SIG-M5 (cell line): Measurements from ENCODE around the gene ARL2BP.
"Not testable (repeated sequence)": the region's sequence is repeated elsewhere in the genome, so short reads cannot be mapped to it uniquely, and the experiment has no call there.

Experiments used
- DNase-seq: peaks from one replicate; lab custom pipeline; 2025; lab: John Stamatoyannopoulos, UW

ARL2BP gene

DNA sequence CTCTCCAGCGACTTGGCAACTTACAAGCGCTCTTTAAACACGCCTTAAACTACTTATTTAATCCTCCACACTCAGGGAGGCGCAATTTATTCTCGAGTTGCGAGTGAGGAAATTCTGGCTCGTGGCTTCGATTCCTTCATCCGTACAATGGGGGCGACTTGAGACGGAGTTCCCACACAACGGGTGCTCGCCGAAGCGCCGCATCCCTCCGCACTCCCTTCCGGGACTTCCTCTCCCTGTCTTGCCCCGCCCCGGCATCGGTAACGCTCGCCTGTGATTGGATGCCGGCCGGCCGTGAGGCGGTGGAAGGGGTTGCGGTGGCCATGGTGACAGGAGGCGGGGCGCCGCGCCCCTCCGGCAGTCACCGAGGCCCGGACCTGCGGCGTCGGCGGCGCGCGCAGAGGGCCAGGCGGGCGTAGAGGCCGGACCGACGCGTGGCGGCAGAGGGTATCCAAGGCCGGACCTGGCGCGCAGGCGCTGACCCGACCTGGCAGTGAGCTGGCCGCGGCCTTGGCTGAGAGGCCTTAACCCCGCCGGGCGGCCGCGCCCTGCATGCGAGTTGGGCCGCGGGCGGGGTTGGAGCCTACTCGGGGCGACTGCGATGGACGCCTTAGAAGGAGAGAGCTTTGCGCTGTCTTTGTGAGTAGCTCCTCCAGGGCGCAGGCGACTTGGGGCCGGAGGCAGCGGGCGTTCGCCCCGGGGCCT, at the start of gene ARL2BP:
ARL2BP (plus strand) TSS at position 493 of the 705 bp plus-strand sequence; CDS start at position 602, 109 bp downstream.
- DNase-seq: peak; percentile 45

DNA sequence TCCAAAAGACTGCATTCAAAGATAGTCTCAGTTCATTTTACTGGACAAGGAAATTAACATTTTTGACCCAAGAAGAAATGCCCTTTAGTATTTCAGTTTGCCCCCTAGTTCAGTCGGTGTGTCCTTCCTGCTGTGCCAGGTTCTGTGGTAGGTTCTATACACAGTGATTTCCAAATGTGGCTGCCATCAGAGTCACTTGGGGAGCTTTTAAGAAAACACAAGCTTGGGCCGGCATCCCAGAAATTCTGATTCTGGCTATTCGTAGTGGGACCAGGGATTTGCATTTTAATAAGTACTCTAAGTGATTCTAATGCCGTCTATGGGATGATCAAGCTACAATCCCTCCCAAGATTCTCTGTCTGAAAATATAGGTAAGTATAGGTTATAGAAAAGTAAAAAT, 48.8 kb upstream of the ARL2BP start:
- no peak for DNase-seq

DNA sequence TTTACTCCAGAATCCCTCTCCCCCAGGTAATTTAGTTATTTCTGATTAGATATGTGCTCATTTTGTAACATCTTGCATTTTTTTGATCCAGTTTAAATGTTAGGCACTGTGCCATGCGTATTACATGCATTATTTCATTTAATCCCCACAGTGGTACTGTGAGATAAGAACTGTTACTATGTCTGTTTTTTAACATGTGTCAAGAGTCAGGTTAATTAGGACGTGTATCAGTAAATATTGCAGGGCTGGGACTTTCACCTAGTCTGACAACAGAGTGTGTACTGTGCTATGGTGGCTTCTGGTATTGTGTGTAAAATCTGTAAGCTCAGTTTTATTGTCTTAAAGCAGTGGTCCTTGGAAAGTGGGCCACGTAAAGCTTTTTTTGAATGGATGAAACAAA, 48.3 kb upstream of the ARL2BP start:
- DNase-seq: no peak

DNA sequence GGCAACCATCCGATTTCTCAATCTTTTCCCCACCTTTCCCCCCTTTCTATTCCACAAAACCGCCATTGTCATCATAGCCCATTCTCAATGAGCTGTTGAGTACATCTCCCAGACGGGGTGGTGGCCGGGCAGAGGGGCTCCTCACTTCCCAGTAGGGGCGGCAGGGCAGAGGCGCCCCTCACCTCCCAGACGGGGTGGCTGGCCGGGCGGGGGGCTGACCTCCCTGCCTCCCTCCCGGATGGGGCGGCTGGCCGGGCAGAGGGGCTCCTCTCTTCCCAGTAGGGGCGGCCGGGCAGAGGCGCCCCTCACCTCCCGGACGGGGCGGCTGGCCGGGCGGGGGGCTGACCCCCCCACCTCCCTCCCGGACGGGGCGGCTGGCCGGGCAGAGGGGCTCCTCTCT, 44.7 kb upstream of the ARL2BP start:
- DNase-seq: not testable (repeated sequence)

DNA sequence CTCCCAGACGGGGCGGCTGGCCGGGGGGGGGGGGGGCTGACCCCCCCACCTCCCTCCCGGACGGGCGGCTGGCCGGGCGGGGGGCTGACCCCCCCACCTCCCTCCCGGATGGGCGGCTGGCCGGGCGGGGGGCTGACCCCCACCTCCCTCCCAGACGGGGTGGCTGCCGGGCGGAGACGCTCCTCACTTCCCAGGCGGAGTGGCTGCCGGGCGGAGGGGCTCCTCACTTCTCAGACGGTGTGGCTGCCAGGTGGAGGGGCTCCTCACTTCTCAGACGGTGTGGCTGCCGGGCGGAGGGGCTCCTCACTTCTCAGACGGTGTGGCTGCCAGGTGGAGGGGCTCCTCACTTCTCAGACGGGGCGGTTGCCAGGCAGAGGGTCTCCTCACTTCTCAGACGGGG, 44.1 kb upstream of the ARL2BP start:
- not testable (repeated sequence) for DNase-seq

DNA sequence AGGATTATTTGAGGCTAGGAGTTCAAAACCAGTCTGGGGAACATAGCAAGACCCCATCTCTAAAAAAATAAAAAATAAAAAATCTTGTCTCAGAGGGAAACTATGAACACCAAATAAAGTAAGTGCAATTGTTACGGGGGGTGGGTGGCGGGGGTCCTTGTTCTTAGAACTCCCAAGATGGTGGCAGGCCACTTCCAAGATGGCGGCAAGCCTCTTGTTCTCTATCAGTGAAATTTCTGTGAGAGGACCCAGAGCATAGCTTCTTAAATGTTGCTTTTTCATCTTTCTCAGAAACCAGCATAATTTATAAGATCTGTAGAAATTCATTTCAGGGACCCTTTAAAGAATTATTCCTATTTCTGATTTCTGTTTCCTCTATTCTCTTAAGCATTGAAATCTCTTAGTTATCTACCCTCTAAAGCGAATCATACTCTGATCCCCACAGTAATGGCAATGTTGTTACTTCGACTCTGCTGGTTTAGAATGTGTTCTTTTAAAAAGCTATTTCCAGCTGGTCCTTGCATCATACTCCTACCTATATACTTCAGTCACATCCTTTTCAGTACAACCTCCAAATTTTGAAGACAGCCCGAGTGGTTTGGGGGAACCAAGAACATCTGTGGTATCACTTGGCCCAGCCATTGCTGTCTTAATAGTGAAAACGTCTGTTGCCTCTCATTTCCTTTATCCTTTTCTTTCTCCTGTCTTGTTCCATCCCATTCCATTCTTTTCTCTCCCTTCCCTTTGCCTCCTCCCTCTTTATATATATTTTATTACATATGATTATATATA, 42.8 kb upstream of the ARL2BP start:
- no peak for DNase-seq

DNA sequence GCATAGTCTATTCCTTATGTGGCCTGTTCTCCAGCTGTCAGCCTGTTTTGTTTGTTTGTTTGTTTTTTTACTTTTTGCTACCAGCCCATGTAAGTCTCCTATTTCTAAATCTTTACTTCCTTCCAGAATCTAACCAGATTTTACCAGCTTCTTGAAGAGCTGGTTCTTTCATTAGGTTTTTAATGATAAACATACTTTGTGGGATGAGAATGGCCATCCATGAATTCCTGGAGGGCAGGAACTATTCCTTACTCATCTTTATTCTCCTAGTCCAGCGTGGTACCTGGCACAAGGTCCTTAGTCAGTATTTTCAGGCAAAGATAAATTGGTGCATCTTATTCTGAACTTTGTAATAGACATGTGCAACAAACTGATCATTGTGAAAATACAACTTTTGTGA, 41.6 kb upstream of the ARL2BP start:
- DNase-seq: no peak

DNA sequence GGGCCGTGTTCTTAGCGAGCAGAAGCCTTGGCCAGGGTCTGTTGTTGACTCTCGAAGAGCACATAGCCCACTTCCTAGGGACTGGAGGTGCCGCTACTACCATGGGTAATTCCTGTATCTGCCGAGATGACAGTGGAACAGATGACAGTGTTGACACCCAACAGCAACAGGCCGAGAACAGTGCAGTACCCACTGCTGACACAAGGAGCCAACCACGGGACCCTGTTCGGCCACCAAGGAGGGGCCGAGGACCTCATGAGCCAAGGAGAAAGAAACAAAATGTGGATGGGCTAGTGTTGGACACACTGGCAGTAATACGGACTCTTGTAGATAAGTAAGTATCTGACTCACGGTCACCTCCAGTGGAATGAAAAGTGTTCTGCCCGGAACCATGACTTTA, 40.4 kb upstream of the ARL2BP start:
- no peak for DNase-seq

DNA sequence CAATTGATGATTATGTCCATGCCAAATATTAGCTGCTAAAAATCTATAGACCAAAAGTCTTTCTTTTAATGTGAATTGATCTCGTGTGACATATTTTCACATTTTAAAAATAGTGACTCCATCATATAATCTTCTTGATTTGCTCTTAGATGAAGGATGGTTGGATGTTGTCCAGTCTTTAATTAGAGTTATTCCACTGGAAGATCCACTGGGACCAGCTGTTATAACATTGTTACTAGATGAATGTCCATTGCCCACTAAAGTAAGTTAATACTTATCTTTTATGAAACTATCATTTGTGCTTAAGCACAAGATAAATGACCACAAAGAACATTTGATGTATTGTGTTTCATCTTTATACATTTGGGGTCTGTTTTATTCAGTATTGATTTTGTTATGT, 36.1 kb upstream of the ARL2BP start:
- no peak for DNase-seq

DNA sequence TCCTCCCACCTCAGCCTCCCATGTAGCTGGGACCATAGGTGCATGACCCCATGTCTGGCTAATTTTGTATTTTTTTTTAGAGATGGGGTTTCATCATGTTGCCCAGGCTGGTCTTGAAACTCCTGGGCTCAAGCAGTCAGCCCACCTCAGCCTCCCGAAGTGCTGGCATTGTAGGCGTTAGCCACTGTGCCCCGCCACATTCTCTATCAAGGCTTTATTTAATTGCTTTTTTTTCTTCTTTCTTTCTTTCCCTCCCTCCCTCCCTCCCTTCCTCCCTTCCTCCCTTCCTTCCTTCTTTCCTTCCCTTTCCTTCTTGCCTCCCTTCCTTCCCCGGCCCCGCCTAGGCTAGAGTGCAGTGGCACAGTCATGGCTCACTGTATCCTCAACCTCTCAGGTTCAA, 35.3 kb upstream of the ARL2BP start:
- no peak for DNase-seq

DNA sequence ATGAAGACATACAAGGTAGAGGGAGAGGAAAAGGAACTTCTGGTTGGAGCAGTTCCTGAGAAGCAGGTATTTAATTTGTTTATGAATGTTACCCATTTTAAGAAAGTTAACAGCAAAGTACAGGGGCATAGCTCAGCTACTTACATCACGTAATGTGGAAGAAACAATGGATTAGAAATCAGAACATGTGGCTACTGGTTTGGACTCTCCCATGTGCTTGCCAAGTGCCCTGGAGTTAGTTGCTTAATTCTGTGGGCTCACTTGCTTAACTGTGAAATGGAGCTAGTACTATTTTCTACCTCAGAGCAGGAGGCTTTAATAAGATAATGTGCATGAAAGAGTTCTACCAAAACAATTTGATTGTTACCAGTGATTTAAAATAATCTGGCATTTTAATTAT, 31.6 kb upstream of the ARL2BP start:
- no peak for DNase-seq

DNA sequence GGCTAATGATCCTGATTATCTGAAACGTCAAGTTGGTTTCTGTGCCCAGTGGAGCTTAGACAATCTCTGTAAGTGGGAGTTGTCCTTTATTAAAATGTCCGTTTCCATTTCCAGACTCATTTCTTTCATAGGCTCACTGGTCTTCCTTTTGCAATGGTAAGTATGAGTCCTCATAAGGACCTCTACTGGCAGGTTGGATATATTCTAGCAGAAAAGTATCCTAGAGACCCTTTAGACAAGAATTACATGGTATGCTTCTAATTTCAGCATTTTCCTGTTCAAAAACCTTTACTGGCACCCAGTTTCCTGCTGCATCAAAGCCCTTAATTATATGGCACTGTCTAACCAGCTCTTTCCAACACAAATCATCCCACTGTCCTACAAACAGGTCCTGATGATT, 28.1 kb upstream of the ARL2BP start:
- no peak for DNase-seq

DNA sequence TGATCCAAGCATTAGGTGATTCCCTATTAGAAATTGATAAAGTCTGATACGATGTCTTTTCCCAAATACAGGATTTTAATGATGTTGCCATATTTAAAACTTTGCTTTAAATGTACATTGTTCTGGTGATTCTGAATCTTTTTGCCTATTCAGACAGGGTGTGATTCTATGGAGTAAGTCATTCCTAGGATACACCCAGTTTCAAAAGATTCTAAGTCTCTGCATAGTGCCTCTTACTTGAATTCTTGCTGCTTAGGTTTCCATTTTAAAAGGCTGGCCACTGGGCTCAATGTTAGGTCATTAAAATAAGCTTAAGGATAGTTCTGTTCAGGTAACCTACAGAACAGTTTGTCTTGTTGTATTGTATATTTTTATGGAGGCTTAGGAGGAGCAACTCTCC, 22.0 kb upstream of the ARL2BP start:
- no peak for DNase-seq

DNA sequence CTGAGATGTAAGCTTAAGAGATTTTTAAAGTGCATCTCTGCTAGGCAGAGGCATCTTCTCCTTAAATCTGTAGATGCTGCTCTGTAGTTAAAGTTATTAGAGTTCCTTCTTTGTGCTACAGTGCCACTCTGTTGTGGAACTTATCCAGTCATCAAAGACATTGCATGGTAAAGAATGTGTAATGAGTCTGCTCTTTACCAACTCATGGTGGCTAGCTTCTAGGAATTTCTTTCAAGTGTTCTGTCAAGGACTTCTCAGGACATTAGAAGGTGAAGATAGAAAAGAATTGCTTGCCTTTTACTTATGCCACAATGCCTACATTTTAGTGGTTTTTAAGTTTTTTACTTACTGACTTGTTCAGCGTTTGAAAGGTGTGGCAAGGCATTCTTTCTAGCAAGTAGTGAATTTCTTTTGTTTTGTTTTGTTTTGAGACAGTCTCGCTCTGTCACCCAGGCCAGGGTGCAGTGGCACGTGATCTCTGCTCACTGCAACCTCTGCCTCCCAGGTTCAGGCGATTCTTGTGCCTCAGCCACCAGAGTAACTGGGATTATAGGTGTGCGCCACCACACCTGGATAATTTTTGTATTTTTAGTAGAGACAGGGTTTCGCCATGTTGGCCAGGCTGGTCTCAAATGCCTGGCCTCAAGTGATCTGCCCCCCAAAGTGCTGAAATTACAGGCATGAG, 20.3 kb upstream of the ARL2BP start:
- no peak for DNase-seq

DNA sequence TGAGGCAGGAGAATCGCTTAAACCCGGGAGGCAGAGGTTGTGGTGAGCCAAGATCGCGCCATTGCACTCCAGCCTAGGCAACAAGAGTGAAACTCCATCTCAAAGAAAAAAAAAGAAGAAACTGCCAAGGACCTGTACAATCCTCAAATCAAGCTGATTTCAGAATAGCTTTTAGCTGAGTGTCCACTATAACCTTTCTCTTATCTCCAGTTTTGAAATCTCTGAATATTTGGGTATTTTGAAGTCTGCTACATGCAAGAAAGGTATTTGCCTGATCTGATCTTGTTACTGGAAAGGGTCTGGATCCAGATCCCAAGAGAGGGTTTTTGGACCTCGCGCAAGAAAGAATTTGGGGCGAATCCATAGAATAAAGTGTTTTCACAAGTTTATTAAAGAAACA, 19.1 kb upstream of the ARL2BP start:
- no peak for DNase-seq

DNA sequence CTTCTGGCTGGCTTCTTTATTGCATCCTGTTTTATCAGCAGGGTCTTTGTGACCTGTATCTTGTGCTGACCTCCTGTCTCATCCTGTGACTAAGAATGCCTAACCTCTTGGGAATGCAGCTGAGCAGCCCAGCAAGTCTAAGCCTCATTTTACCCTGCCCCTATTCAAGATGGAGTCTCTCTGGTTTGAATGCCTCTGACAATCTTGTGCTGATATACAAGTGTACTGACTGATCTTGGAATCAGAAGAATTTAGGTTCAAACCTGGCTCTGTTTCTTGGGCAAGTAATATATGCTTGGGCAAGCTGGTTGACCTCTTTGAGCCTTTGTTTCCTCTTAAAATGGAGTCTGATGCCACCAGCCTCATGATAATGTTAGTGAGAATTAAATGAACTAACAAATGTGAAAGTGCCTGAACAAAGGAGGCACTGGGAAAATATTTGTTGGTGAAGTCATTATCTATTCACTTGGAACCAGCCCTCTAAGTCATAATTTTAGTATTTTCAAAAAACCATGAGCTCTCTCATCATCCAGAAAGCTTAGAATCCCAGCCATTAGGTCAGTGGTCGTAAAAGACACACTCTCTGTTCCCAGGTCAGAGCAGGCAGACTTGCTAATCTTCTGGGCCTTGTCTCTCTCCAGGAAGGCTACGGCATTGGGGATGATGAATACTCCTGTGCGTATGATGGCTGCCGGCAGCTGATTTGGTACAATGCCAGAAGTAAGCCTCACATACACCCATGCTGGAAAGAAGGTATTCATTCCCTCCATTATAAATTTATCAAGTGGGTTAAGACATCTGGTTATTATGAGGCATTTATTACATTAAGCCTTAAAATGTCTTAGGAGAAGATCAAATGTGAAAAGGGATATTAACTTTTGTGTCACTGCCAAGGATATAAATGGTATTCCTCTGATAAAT, 18.1 kb upstream of the ARL2BP start:
- no peak for DNase-seq

DNA sequence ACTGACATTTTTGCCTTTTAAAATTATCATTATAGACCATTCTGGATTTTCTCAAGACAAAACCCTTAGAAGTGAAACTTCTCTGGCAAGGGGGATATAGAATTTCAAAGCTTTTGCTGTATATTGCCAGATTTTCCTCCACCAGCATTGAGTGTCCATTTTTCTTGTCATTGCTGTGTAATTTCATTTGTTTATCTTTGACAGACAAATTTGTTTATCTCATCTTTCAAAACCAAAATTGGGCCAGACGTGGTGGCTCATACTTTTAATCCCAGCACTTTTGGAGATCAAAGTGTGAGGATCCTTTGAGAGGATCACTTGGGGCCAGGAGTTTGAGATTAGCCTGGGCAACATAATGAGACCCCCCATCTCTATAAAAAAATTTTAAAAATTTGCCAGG, 16.0 kb upstream of the ARL2BP start:
- DNase-seq: no peak

DNA sequence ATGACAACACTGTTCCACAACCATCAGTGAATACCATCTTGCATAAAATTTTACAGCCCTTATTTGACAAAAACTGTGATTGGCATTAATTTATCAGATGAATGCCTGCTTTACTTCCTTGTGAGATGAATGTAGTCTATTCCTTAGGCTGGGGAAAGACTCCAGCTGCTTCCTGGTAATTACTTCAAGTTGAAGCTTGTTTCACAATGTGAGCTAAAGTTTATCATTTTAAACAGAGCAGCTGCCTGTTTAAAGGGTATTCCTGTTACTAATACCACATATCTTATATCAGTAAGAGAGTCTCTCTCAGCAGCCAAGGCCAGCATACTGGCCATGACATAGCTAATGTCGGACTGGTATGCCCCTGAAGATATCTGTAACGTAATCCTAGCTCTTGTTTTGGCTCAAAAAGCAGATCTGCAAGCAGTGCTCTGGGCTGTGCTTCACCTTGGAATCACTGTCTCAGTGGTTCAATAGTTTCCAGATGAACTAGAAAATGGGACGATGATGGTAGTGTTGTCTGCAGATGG, 13.2 kb upstream of the ARL2BP start:
- no peak for DNase-seq

DNA sequence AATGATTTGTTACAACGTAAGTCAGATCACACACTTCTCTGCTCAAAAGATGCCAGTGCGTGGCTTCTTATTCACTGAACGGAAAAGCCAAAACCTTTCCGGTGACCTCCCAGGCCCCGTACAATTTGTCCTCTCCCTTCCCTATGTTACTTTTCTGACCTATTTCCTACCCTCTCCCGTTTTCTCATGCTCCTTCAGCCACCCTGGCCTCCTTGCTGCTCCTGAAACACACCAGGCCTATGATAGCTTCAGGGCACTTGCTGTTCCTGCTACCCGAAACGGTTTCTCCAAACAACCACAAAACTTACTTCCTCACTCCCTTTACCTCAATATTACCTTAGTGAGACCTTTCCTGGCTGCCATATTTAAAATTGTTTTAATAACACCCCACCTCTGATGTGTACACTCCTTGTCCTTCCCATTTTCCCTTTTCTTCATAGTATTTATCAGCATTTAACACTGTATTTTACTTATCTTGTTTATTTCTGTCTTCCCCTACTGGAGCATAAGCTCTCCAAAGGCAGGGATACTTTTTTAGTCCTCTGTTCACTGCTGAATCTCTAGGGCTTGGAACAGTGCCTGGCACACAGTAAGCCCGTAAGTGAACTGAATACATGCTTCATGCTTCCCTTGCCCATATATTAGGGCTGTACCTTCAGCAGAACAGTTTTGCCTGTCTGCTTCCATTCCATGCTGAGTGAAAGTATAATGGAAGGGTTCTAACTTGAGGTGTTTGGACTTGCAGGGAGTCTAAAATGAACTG, 10.9 kb upstream of the ARL2BP start:
- DNase-seq: no peak

DNA sequence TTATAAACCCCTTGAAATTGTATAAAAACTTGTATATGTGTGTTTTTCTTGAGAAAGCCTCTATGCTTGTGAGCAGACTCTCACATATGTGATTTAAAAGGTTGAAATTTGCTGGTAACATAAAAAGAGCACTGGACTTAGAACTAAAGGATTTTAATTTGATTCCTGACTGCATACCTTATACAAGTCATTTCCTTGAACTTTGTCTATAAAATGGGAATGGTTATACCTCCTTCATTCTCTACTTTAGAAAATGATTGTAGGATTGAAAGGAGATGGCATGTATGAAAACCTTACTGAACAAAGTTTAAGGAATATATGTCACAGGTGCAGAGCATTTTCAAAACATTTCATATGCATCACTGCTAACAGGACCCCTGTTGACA, 10.4 kb upstream of the ARL2BP start:
- DNase-seq: no peak
